CD4-positive, alpha-beta memory T cell (primary cell): ENCODE measurements around the gene KPNA4. TPM values are rescaled to one million over a fixed set of nuclear protein-coding genes. Genes with fewer than 3 reads are reported as not detected.
"Not testable (repeated sequence)": the region's sequence is repeated elsewhere in the genome, so short reads cannot be mapped to it uniquely, and the experiment has no call there.

Experiments used
- CTCF ChIA-PET: fragments of 350-600 bp; sonication (Branson Sonifier 250); formaldehyde crosslinking; loops from one replicate; lab custom pipeline; 2021; ENCODE audit warnings: inconsistent platforms; ENCODE audit not compliant: partially characterized antibody; lab: Charles Lee
- POLR2A ChIA-PET: fragments of 350-600 bp; sonication (Branson Sonifier 250); formaldehyde crosslinking; loops from one replicate; lab custom pipeline; 2021; ENCODE audit not compliant: partially characterized antibody; lab: Charles Lee
- DNase-seq, 5 donors: peaks; one replicate each; pipeline versions ENCODE4 v3.0.0 to v3.0.0-alpha.2; 2020 to 2022; ENCODE audit warnings: mixed read lengths in 1 of 5
- H3K27ac ChIP-seq: one replicate; pipeline ENCODE4 v1.7.0; 2013; ENCODE audit warnings: low read depth, low read length
- H3K27me3 ChIP-seq: 2 replicates; pipeline ENCODE4 v1.7.0; 2013; ENCODE audit warnings: mild to moderate bottlenecking, low read length, moderate library complexity; ENCODE audit not compliant: insufficient read depth
- H3K36me3 ChIP-seq: 2 replicates; pipeline ENCODE4 v1.7.0; 2013; ENCODE audit warnings: mild to moderate bottlenecking, low read length, moderate library complexity; ENCODE audit not compliant: insufficient read depth
- H3K4me1 ChIP-seq: 2 replicates; pipeline ENCODE4 v1.7.0; 2013; ENCODE audit warnings: mild to moderate bottlenecking, low read length, moderate library complexity; ENCODE audit not compliant: insufficient read depth
- H3K4me3 ChIP-seq, 2 donors: one replicate each; pipeline ENCODE4 v1.7.0; 2013; ENCODE audit warnings: low read length in 2 of 2, mild to moderate bottlenecking in 1 of 2
- H3K9me3 ChIP-seq, 2 donors: one replicate each; pipeline ENCODE4 v1.7.0; 2013; ENCODE audit warnings: low read length in 2 of 2, control low read depth in 1 of 2; ENCODE audit not compliant: control insufficient read depth in 1 of 2
- H3K27ac Mint-ChIP-seq, 7 donors: one replicate each; pipeline ENCODE4 v1.8.0; 2020 to 2021; ENCODE audit warnings: mixed read lengths in 7 of 7, mild to moderate bottlenecking in 6 of 7, inconsistent platforms in 3 of 7, moderate library complexity in 3 of 7
- H3K27me3 Mint-ChIP-seq, 2 donors: one replicate each; pipeline ENCODE4 v1.8.0; 2020 to 2021; ENCODE audit warnings: mixed read lengths in 2 of 2
- H3K36me3 Mint-ChIP-seq, 2 donors: one replicate each; pipeline ENCODE4 v1.8.0; 2020 to 2021; ENCODE audit warnings: mixed read lengths in 2 of 2, inconsistent platforms in 1 of 2, mild to moderate bottlenecking in 1 of 2
- H3K4me1 Mint-ChIP-seq, 4 donors: one replicate each; pipeline ENCODE4 v1.8.0; 2020 to 2021; ENCODE audit warnings: mixed read lengths in 4 of 4, mild to moderate bottlenecking in 1 of 4
- H3K4me3 Mint-ChIP-seq, 8 donors: one replicate each; pipeline ENCODE4 v1.8.0; 2020 to 2021; ENCODE audit warnings: mixed read lengths in 8 of 8, mild to moderate bottlenecking in 7 of 8, moderate library complexity in 6 of 8, inconsistent platforms in 3 of 8
- H3K9me3 Mint-ChIP-seq, 8 donors: one replicate each; pipeline ENCODE4 v1.8.0; 2020 to 2021; ENCODE audit warnings: mixed read lengths in 8 of 8, mild to moderate bottlenecking in 5 of 8, inconsistent platforms in 3 of 8, moderate library complexity in 1 of 8
- intact Hi-C: fragments of 100-400 bp; cut with micrococcal nuclease; formaldehyde crosslinking; loops from one replicate; pipeline ENCODE4 v1.15.1; 2023
- polyA plus RNA-seq, 2 donors: library from polyadenylated mRNA; unstranded; fragments of 300-500 nt; fragmentation: Illumina TruSeq; gene quantifications; one replicate each; pipeline ENCODE4 v1.2.3, GENCODE V29; 2021
- total RNA-seq, 2 experiments: library from RNA; stranded (reverse); gene quantifications; one replicate each; pipeline ENCODE4 v1.2.3, GENCODE V29; 2021

Gene KPNA4
- total and polyA plus RNA-seq, 4 experiments from 2014 or later: 8.9 to 50.1 (median 28.3) TPM

DNA sequence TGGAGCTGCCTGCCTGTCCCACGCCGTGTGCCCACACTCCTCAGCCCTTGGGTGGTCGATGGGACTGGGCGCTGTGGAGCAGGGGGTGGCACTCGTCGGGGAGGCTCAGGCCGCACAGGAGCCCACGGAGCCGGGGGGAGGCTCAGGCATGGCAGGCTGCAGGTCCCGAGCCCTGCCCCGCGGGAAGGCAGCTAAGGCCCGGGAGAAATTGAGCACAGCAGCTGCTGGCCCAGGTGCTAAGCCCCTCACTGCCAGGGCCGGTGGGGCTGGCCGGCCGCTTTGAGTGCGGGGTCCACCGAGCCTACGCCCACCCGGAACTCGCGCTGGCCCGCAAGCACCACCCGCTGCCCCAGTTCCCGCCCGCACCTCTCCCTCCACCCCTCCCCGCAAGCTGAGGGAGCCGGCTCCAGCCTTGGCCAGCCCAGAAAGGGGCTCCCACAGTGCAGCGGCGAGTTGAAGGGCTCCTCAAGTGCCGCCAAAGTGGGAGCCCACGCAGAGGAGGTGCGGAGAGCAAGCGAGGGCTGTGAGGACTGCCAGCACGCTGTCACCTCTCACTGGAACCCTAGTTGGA is 8.7 kb upstream of the KPNA4 start:
- H3K36me3 ChIP-seq, H3K9me3 ChIP-seq, H3K4me1 ChIP-seq, H3K27me3 ChIP-seq, H3K4me3 Mint-ChIP-seq, intact Hi-C loops, POLR2A ChIA-PET, H3K27ac ChIP-seq, H3K4me1 Mint-ChIP-seq, CTCF ChIA-PET, H3K36me3 Mint-ChIP-seq, DNase-seq, H3K27ac Mint-ChIP-seq, H3K9me3 Mint-ChIP-seq, H3K4me3 ChIP-seq: not testable (repeated sequence)
- peaks cover 12 to 16% of the 10 kb centered on the region in 2 donors for H3K27me3 Mint-ChIP-seq

DNA sequence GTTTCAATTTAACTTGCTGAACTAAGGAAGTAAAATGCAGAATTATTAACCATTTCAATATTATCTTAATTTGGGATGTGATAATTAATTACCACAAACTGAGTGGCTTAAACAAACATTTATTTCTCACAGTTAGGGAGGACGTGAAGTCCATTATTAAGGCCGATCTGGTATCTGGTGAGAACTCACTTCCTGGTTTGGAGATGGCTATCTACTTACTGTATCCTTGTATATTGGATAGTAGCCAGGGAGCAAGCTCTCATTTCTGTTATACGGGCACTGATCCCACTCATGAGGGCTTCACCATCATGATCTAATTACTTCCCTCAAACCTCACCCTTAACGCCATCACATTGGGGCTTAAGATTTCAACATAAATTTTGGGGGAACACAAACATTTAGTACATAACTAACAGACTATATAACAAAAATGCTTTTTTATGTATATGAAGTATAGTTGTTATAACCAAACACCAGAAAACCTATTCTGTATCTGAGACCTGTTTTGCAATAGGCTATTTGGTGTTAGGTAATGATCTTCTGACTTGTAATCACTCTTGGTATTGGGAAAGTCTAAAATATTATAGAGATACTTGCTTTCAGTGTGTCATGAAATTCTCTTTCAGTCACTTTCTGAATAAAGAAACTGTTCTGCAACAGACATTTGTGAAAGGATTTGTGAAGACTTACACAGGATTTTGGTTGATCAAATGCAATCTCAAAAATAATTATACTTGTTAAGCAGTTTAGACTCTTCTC is 4.7 kb upstream of the KPNA4 start:
- no peak for DNase-seq
- intact Hi-C loops: loop anchor here (10.0 kb wide), 1 partner anchor 1895 kb away; the partner anchor contains the start of gene LXN
- POLR2A ChIA-PET: no interaction called here
- CTCF ChIA-PET: interaction anchor here (1.3 kb wide), 1 partner anchor 9 kb away, joined by 3 read pairs; no protein-coding TSS in a partner anchor
- Histone ChIP-seq H3K27me3 (no peaks in the 10 kb centered on the region), H3K27ac (no peak overlapping the region), H3K9me3 (no peaks in the 10 kb centered on the region), H3K4me3 (no peak overlapping the region), H3K36me3 (no peaks in the 10 kb centered on the region), H3K4me1 (peaks cover 10% of the 10 kb centered on the region)
- Mint-ChIP-seq H3K27ac (no peak overlapping the region), H3K4me1 (peaks cover 10 to 26% (median 21%) of the 10 kb centered on the region in 4 donors), H3K27me3 (peaks cover 1 to 3% of the 10 kb centered on the region in 2 donors), H3K4me3 (no peak overlapping the region), H3K9me3 (peaks cover 0 to 3% (median 0%) of the 10 kb centered on the region in 8 donors), H3K36me3 (peaks cover 13% of the 10 kb centered on the region in 2 donors)

DNA sequence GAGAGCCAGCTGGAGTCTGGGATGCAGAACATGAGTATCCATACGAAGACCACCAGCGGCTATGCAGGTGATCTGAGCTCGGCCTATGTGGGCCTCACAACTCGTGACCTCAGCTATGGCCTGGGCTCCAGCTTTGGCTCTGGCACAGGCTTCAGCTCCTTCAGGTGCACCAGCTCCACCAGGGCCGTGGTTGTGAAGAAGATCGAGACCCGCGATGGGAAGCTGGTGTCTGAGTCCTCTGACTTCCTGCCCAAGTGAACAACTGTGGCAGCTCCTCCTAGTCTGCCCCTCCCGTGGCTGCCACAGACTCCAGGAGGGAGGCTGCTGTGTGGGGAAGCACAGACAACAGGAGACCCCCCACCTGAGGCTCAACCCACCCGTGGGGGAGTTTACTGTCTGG is 3.6 kb upstream of the KPNA4 start:
- Histone ChIP-seq H3K4me3 (no peak overlapping the region), H3K36me3 (no peaks in the 10 kb centered on the region), H3K27ac (no peak overlapping the region), H3K27me3 (no peaks in the 10 kb centered on the region), H3K4me1 (peaks cover 15% of the 10 kb centered on the region), H3K9me3 (no peaks in the 10 kb centered on the region)
- Mint-ChIP-seq H3K27me3 (no peaks in the 10 kb centered on the region), H3K27ac (no peak overlapping the region), H3K4me3 (no peak overlapping the region), H3K36me3 (peaks cover 13 to 18% of the 10 kb centered on the region in 2 donors), H3K4me1 (peaks cover 14 to 31% (median 25%) of the 10 kb centered on the region in 4 donors), H3K9me3 (peaks cover 0 to 3% (median 0%) of the 10 kb centered on the region in 8 donors)
- ChIA-PET CTCF (interaction anchor here (1.3 kb wide), 1 partner anchor 8 kb away, joined by 3 read pairs; no protein-coding TSS in a partner anchor), POLR2A (no interaction called here)
- intact Hi-C loops: loop anchor here (10.0 kb wide), 1 partner anchor 1894 kb away; the partner anchor contains the start of gene LXN
- DNase-seq: no peak

DNA sequence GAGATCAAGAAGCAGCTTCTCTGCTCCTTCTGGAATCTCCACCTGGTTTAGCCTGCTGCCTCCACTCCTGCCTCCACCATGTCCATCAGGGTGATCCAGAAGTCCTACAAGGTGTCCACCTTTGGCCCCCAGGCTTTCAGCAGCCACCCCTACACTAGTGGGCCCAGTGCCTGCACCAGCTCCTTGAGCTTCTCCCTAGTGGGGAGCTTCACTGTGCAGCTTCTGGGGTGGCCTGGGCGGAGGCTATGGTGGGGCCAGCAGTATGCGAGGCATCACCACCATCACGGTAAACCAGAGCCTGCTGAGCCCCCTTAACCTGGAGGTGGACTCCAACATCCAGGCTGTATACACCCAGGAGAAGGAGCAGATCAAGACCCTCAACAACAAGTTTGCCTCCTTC is 2.4 kb upstream of the KPNA4 start:
- Histone ChIP-seq H3K4me3 (no peak overlapping the region), H3K27ac (no peak overlapping the region), H3K9me3 (no peaks in the 10 kb centered on the region), H3K36me3 (no peaks in the 10 kb centered on the region), H3K4me1 (peaks cover 27% of the 10 kb centered on the region), H3K27me3 (no peaks in the 10 kb centered on the region)
- peak overlapping the region in 1 of 8 donors; percentile 54 for H3K4me3 Mint-ChIP-seq
- CTCF ChIA-PET: no interaction called here
- H3K4me1 Mint-ChIP-seq: peaks cover 24 to 43% (median 36%) of the 10 kb centered on the region in 4 donors
- no peak for DNase-seq
- H3K36me3 Mint-ChIP-seq: peaks cover 18 to 20% of the 10 kb centered on the region in 2 donors
- no peaks in the 10 kb centered on the region for H3K27me3 Mint-ChIP-seq
- H3K9me3 Mint-ChIP-seq: peaks cover 0 to 3% (median 0%) of the 10 kb centered on the region in 8 donors
- peak overlapping the region in 2 of 7 donors; percentile 42 to 99 for H3K27ac Mint-ChIP-seq
- POLR2A ChIA-PET: interaction anchor here (1.1 to 1.4 kb wide), 3 partner anchors 119 to 189 kb away, joined by 3 to 4 read pairs (median 3); partner anchors contain the start of genes PPM1L and SMC4
- intact Hi-C loops: loop anchor here (10.0 kb wide), 1 partner anchor 1893 kb away; the partner anchor contains the start of gene LXN

DNA sequence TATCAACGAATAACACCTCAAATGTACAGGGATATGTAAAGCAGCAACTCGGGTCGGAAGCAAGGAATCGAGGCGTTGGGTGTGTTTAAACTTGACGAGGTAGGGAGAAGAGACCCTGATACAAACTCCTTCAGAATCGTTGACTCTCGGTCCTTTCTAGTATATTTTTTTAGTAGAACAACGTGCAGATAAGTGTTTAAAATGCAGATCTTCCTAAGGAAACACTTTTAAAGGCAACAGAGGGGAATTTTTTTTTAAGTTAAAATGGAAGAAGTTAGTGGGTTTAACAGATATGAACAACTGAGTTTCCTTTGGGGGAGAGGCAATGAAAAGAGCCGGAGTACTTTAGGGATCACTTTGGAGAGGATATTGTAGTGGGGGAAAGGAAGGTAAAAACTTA is 1.1 kb upstream of the KPNA4 start:
- intact Hi-C loops: loop anchor here (10.0 kb wide), 1 partner anchor 1892 kb away; the partner anchor contains the start of gene LXN
- Mint-ChIP-seq H3K4me3 (peak overlapping the region; percentile 5 to 97 (median 94)), H3K4me1 (peaks cover 37 to 55% (median 48%) of the 10 kb centered on the region in 4 donors), H3K27me3 (no peaks in the 10 kb centered on the region), H3K27ac (peak overlapping the region in 6 of 7 donors; percentile 5 to 99 (median 55)), H3K9me3 (peaks cover 0 to 3% (median 0%) of the 10 kb centered on the region in 8 donors), H3K36me3 (peaks cover 18 to 22% of the 10 kb centered on the region in 2 donors)
- ChIA-PET CTCF (interaction anchor here (1.2 kb wide), 1 partner anchor 9 kb away, joined by 3 read pairs; no protein-coding TSS in a partner anchor), POLR2A (interaction anchor here (1.4 to 4.1 kb wide), 3 partner anchors 116 to 190 kb away, joined by 3 to 25 read pairs (median 16); partner anchors contain the start of genes PPM1L and TRIM59)
- Histone ChIP-seq H3K36me3 (no peaks in the 10 kb centered on the region), H3K27me3 (no peaks in the 10 kb centered on the region), H3K27ac (peak overlapping the region; percentile 80), H3K4me1 (peaks cover 40% of the 10 kb centered on the region), H3K4me3 (no peak overlapping the region), H3K9me3 (no peaks in the 10 kb centered on the region)
- DNase-seq: no peak

DNA sequence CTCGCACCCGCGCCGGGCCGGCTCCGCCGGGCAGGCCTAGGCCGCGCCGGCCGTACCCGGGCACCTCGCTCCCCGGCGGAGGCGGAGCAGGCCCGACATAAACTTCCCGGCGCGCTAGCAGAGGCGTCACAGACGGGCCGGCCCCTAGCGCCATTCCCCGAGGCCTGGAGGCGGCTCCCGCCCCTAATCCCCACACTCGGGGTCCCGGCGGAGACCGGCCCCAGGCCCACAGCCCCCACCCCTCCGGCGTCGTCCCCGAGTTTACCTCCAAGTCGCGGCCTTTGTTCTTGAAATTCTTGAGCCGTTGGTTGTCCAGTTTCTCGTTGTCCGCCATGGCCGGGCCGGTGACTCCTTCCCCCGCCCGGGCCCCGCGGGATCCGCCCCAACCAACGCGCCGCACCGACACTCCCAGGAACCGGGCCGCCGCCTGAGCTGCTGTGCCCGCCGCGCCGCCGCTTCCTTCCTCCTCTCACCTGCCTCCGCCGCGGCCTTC is 376 bp downstream of the KPNA4 start:
- Mint-ChIP-seq H3K27me3 (no peaks in the 10 kb centered on the region), H3K9me3 (peaks cover 0 to 3% (median 0%) of the 10 kb centered on the region in 8 donors), H3K4me1 (peaks cover 46 to 69% (median 59%) of the 10 kb centered on the region in 4 donors), H3K27ac (peak overlapping the region in 6 of 7 donors; percentile 69 to 99 (median 98)), H3K4me3 (peak overlapping the region; percentile 45 to 98 (median 96)), H3K36me3 (peaks cover 18 to 23% of the 10 kb centered on the region in 2 donors)
- Histone ChIP-seq H3K27ac (peak overlapping the region; percentile 85), H3K4me3 (peak overlapping the region in 1 of 2 donors; percentile 68), H3K9me3 (no peaks in the 10 kb centered on the region), H3K27me3 (no peaks in the 10 kb centered on the region), H3K4me1 (peaks cover 55% of the 10 kb centered on the region), H3K36me3 (no peaks in the 10 kb centered on the region)
- CTCF ChIA-PET: no interaction called here
- intact Hi-C loops: loop anchor here (1.0 to 10.0 kb wide), 7 partner anchors 38 to 1920 kb away; partner anchors contain the start of genes GFM1, IFT80, LXN and NMD3
- no peak for DNase-seq
- POLR2A ChIA-PET: interaction anchor here (0.6 to 4.1 kb wide), 5 partner anchors 115 to 656 kb away, joined by 3 to 25 read pairs (median 3); partner anchors contain the start of genes NMD3, PPM1L and TRIM59
